Vagina (tissue), 2 donors: ENCODE measurements around the gene CSPG4. TPM values are rescaled to one million over a fixed set of nuclear protein-coding genes. Genes with fewer than 3 reads are reported as not detected.
"Not testable (repeated sequence)": the region's sequence is repeated elsewhere in the genome, so short reads cannot be mapped to it uniquely, and the experiment has no call there.

Experiments used
- DNase-seq, 2 donors: peaks; one replicate each; pipeline ENCODE4 v3.0.0-alpha.2; 2017; ENCODE audit errors: extremely low spot score in 2 of 2
- H3K27ac ChIP-seq: fragments of 200-600 bp; sonication (generic); one replicate; pipeline ENCODE4 v1.5.1; 2019
- H3K27me3 ChIP-seq: fragments of 200-600 bp; sonication (generic); one replicate; pipeline ENCODE4 v1.5.1; 2019
- H3K36me3 ChIP-seq, 2 donors: fragments of 200-600 bp; sonication (generic); one replicate each; pipeline ENCODE4 v1.5.1; 2017 to 2019
- H3K4me1 ChIP-seq: fragments of 200-600 bp; sonication (generic); one replicate; pipeline ENCODE4 v1.5.1; 2019
- H3K4me3 ChIP-seq, 2 donors: fragments of 200-600 bp; sonication (generic); 1 replicate in 1 of 2; 2 replicates in 1 of 2; pipeline ENCODE4 v1.5.1; 2016 to 2019
- H3K9me3 ChIP-seq: fragments of 200-600 bp; sonication (generic); one replicate; pipeline ENCODE4 v1.5.1; 2019
- POLR2A ChIP-seq, 2 donors: fragments of 450-650 bp; IDR thresholded peaks; one replicate each; pipeline ENCODE4 v1.6.1; 2017; ENCODE audit warnings: antibody characterized with exemption in 2 of 2, mild to moderate bottlenecking in 2 of 2, moderate library complexity in 2 of 2
- POLR2AphosphoS5 ChIP-seq, 2 donors: sonication (generic); formaldehyde crosslinking; IDR thresholded peaks; one replicate each; pipeline ENCODE4 v1.9.0; 2017; ENCODE audit warnings: antibody characterized with exemption in 2 of 2, mild to moderate bottlenecking in 2 of 2, low read depth in 1 of 2; ENCODE audit not compliant: insufficient read depth in 1 of 2
- intact Hi-C: fragments of 100-400 bp; cut with DNase I; formaldehyde crosslinking; loops from one replicate; pipeline ENCODE4 v1.15.1; 2023
- total RNA-seq: library from RNA; depleted of rRNA; stranded (reverse); fragments of >200 nt; gene quantifications from one replicate; pipeline ENCODE4 v1.2.3, GENCODE V29; 2016
- TF ChIP-seq, protein P1 (sequence below), 3 experiments: fragments of 450-650 bp in 2 of 3; fragments of 200-600 bp in 1 of 3; sonication (generic) in 1 of 3; IDR thresholded peaks; one replicate each; pipeline ENCODE4 v1.5.1; 2017 to 2019; ENCODE audit warnings: antibody characterized with exemption in 3 of 3, mild to moderate bottlenecking in 2 of 3, moderate library complexity in 2 of 3

CSPG4 gene
- total RNA-seq, 1 donor from 2014 or later: 23.1 TPM

DNA sequence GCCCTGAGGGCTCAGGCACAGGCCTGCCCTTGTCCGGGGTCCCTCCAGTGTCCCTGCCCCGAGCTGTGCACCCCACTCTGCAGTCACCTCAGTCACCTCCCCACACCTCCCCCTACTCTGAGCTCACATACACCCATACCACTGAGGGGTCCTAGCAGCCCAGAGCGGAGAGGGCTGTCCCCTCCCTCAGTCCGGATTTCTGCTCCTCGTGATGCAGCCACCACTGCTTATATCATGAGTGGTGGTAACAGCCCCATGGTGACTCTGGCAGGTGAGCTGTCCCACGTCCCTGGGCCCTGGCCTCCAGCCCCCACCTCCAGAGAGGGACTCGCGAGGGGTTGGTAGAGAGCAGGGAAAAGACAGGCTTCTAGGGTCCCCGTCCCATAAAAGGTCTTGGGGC, 8.0 kb downstream of the CSPG4 start:
- H3K27ac ChIP-seq: peak overlapping the region; percentile 84
- TF ChIP-seq, protein P1, sequence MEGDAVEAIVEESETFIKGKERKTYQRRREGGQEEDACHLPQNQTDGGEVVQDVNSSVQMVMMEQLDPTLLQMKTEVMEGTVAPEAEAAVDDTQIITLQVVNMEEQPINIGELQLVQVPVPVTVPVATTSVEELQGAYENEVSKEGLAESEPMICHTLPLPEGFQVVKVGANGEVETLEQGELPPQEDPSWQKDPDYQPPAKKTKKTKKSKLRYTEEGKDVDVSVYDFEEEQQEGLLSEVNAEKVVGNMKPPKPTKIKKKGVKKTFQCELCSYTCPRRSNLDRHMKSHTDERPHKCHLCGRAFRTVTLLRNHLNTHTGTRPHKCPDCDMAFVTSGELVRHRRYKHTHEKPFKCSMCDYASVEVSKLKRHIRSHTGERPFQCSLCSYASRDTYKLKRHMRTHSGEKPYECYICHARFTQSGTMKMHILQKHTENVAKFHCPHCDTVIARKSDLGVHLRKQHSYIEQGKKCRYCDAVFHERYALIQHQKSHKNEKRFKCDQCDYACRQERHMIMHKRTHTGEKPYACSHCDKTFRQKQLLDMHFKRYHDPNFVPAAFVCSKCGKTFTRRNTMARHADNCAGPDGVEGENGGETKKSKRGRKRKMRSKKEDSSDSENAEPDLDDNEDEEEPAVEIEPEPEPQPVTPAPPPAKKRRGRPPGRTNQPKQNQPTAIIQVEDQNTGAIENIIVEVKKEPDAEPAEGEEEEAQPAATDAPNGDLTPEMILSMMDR (IDR thresholded peaks at IDR 0.05): no peak
- TF ChIP-seq POLR2A (IDR thresholded peaks at IDR 0.05) (no peak), POLR2AphosphoS5 (IDR thresholded peaks at IDR 0.05; ENCODE audit: insufficient read depth in 1 of 2, low read depth in 1 of 2) (no peak)
- no peaks in the 10 kb centered on the region for H3K9me3 ChIP-seq
- intact Hi-C loops: no loop called here
- H3K4me3 ChIP-seq: no peak overlapping the region
- no peak for DNase-seq
- peaks cover 73% of the 10 kb centered on the region for H3K4me1 ChIP-seq
- H3K36me3 ChIP-seq: no peaks in the 10 kb centered on the region
- H3K27me3 ChIP-seq: no peaks in the 10 kb centered on the region

DNA sequence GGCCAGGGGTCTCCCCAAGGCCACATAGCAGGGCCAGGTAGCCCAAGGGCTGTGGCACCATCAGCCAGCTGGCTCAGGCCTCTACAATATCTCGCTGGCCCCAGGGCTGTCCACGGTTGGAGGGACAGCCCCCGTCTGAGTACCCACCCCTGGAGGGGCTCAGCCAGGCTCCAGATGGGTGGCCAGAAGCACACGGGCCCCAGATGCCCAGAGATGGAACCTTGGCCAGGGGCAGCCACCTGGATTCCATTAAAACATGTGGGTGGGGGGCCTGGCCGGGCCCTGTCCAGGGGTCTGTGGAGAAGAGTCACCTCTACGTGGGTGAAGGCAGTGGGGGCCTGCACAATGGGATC, 8.4 kb downstream of the CSPG4 start:
- TF ChIP-seq POLR2AphosphoS5 (IDR thresholded peaks at IDR 0.05; ENCODE audit: insufficient read depth in 1 of 2, low read depth in 1 of 2): no peak
- TF ChIP-seq POLR2A (IDR thresholded peaks at IDR 0.05): no peak
- TF ChIP-seq, protein P1 (IDR thresholded peaks at IDR 0.05): no peak
- Histone ChIP-seq H3K36me3 (no peaks in the 10 kb centered on the region), H3K4me1 (peaks cover 73% of the 10 kb centered on the region), H3K27me3 (no peaks in the 10 kb centered on the region), H3K27ac (peak overlapping the region; percentile 84), H3K9me3 (no peaks in the 10 kb centered on the region), H3K4me3 (no peak overlapping the region)
- intact Hi-C loops: no loop called here
- no peak for DNase-seq

DNA sequence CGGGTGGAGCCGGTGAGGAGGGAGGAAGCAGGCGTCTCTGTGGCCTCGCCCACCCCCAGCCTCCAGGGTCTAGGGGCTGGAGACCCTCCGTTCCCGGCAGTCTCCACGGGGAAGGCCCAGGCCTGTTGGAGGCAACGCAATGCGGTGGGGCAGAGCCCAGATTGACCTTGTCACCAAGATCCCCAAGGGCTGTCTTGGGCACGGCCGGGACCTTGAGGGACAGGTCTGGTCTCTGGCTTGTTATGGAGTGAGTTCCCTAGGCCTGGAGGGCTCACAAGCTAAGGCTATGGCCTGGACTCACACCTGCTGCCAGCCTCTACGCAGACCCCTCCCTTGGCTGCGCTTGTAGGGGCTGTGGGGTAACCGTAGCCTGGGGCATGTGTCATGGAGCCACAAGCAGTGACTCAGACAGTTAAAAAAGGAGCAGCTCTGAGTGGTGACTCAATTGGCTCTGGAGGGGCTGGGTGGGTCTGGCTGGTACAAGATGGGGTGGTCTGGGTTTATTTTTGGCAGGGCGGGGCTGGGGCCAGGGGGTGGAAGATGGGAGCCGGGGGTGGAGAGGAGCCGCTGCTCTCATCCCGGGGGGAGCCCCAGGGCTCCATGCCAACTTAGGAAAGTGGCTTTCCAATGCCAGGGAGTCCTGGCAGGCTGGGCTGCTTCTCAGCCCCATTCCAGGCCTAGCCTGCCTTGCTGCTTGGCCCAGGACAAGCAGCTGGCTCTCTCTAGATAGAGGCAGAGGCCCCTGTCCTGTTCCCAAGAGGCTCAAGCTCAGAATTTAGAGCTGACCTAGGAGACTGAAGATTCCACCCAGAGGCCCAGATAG, 9.0 kb downstream of the CSPG4 start:
- intact Hi-C loops, H3K36me3 ChIP-seq, H3K27me3 ChIP-seq, H3K4me3 ChIP-seq, H3K9me3 ChIP-seq, DNase-seq: not testable (repeated sequence)
- Histone ChIP-seq H3K27ac (peak overlapping the region; percentile 84), H3K4me1 (peaks cover 73% of the 10 kb centered on the region)

DNA sequence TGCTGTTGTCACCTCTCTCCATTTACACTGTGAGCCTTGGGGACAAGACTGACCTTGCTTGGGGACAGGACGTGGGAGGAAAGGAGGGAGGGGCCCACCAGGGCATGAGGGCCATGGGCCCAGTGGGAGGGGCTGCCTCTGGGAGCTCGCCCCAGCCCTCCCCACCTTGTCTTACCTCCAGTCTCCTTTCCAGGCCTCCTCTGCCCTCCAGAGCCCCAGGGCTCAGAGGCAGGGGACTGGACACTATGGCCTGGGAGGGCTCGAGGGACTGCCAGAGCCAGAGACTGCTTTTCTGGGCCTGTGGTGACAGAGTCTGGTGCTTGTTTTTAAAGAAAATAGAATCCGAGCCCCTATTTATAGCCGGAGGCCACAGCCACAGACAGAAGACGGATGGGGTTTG, 10.2 kb downstream of the CSPG4 start:
- Histone ChIP-seq H3K27me3 (no peaks in the 10 kb centered on the region), H3K36me3 (no peaks in the 10 kb centered on the region), H3K9me3 (no peaks in the 10 kb centered on the region), H3K27ac (peak overlapping the region; percentile 81), H3K4me3 (no peak overlapping the region), H3K4me1 (peaks cover 80% of the 10 kb centered on the region)
- no peak for DNase-seq
- intact Hi-C loops: no loop called here
- no peak for TF ChIP-seq POLR2AphosphoS5 (IDR thresholded peaks at IDR 0.05; ENCODE audit: insufficient read depth in 1 of 2, low read depth in 1 of 2)
- TF ChIP-seq, protein P1 (IDR thresholded peaks at IDR 0.05): no peak
- no peak for TF ChIP-seq POLR2A (IDR thresholded peaks at IDR 0.05)

DNA sequence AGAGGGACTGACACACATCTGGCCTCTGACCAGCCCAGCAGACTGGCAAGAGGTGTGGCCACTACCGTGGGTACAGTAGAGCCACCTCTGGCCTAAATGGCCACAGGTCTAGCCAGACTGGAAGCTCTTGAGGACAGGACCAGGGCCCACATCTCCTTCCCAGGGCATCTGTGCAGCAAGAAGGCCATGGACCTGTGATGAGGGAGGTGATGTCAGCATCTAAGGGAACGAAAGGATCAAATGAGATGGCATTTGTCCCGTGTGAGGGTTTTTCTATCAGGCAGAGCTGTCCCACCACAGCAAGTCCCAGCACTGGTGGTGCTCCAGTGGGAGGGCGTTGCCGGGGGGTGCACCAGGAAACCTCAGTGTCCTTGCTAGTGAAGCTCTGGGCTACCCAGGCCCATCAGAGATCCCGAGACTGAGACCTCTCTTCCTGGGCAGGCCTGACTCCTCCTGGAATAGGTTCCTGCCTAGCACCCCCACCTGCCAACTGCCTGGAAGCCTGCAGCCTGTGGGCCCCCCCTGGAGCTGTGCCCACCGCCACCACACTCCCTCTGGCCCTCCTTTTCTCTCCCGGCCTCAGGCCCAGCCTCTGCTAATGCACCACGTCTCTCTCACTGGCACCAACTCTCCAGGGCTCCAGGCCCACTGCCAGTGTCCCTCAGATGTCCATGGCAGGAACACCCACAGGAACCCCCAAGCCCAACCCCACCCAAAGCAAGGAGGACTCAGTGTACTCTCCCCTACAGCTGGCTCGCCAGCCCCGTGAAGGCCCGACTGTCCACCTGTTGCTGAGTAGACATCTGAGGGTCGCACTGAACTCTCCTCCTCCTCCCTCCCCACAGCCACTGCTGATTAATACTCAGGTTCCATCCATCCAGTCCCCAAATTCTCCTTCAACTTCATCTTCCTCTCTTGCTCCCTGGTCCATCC, 11.3 kb downstream of the CSPG4 start:
- Histone ChIP-seq H3K27ac (peak overlapping the region; percentile 81), H3K4me1 (peaks cover 85% of the 10 kb centered on the region)
- H3K9me3 ChIP-seq, H3K27me3 ChIP-seq, DNase-seq, H3K36me3 ChIP-seq, intact Hi-C loops, H3K4me3 ChIP-seq: not testable (repeated sequence)

DNA sequence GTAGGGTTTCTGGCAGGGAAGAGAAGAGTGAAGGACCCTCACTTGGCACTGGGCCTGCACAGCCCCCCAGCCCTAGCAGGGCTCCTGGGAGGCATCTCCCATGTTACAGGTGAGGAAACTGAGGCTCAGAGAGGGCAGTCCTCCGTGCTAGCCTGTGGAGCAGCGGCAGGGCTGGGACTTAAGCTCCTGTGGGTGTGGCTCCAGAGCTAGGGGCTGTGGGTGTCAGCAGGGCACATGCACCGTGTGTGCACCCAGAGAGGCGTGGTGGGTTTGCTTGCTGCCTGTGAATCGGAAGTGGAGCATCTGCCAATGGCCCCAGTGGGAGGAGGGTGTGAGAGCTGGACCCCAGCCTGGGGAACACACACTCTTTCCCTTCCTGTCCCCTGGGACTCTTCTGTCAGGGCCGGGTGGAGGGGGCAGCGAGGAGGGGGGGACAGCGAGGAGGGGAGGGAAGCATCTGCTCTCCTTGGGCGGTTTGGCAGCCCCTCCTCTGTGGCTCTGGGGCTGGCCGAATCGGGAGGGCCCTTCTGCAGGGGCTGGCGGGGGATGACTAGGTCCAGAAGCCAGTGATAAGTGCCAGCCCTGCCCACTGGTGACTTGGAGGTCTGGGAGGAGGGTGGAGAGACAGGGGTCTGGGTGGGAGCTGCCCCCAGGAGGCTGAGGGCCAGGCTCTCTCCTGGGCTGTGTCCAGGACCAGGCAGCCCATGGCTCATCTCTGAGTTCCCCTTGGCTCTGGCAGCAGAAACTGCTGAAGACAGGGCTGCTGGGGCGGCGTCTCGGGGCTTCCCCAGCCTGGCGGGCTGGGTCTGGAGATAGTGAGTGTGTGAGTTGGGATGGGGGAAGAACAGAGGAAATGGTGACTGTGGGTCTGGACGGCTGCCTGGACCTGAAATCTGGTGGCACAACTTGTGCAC, 12.4 kb downstream of the CSPG4 start:
- H3K9me3 ChIP-seq, DNase-seq, H3K27me3 ChIP-seq, H3K36me3 ChIP-seq, intact Hi-C loops: not testable (repeated sequence)
- Histone ChIP-seq H3K4me1 (peaks cover 85% of the 10 kb centered on the region), H3K4me3 (peak overlapping the region in 1 of 2 donors; percentile 2), H3K27ac (peak overlapping the region; percentile 81)

DNA sequence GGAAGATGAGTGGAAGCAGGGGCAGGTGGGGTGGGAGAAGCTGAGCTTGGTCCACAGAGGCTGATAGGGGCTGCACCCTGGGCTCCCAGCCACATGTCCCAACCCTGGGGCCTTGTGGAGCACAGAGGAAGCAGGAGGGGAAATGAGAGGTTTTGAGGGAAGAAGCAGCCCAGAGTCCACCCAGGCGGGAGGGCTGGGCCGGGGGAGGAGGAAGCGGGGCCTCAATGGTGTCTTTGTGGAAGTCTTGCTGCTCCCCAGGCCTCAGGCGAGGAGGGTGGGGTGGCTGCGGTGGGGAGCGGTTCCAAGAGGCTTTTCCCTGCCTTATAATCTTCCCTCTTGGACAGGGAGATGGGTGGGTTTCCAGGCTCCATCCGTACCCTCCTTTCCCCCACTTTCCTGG, 13.1 kb downstream of the CSPG4 start:
- Histone ChIP-seq H3K4me1 (peaks cover 85% of the 10 kb centered on the region), H3K27ac (peak overlapping the region; percentile 81)
- DNase-seq, H3K36me3 ChIP-seq, H3K27me3 ChIP-seq, intact Hi-C loops, H3K4me3 ChIP-seq, H3K9me3 ChIP-seq: not testable (repeated sequence)

DNA sequence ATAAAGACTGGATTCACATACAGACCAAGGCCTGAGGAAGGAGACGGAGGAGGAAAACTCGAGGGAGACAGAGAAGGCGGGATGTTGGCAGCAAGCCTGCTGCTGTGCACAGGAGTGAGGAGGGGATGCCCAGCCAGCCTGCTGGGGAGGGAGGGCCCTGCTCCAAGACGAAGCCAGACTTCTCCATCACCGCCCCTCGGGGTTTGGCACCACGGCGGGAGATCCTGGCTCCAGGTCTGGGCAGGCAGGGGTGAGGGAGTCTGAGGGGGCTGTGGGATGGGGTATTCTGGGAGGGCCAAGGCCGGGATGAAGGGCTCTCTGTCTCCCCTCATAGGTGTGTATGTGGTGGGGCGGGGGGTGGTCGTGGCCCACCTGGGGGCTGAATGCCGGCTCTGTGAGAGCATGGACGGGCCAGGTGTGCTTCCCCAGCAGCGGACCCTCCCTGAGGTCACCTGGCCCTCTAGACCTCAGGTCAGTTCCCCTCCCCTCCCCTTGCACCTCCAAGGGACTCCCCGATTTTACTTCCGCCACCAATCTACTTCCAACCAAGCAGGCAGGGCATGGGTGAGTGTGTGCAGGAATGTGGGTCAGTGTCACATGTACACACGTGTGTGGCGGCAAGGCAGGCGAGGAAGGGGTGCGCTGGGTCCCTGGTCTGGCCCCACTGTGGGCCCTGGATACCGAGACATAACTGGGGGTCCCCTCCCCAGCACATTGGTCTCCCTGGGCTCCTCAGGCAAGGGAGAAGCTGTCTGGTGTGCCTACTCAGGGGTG, 14.5 kb downstream of the CSPG4 start:
- H3K27me3 ChIP-seq, H3K9me3 ChIP-seq, intact Hi-C loops, DNase-seq, H3K36me3 ChIP-seq, H3K4me3 ChIP-seq: not testable (repeated sequence)
- Histone ChIP-seq H3K27ac (peak overlapping the region; percentile 87), H3K4me1 (peaks cover 94% of the 10 kb centered on the region)
